SK-N-SH treated with all-trans-retinoic acid at 6 μM for 48 hours (cell line): ENCODE measurements around the gene CCSER1.

Experiments used
- ARNTL ChIP-seq: fragments of 450-650 bp; formaldehyde crosslinking; IDR thresholded peaks from 2 replicates; pipeline ENCODE4 v1.5.0; 2020; ENCODE audit warnings: low read depth, mild to moderate bottlenecking, moderate library complexity, borderline replicate concordance
- ESRRG ChIP-seq: fragments of 250-450 bp; sonication (Bioruptor Pico); IDR thresholded peaks from 2 replicates; pipeline ENCODE4 v1.6.1; 2021; ENCODE audit warnings: mild to moderate bottlenecking
- ISL1 ChIP-seq: fragments of 250-450 bp; sonication (Bioruptor Pico); IDR thresholded peaks from 2 replicates; pipeline ENCODE4 v2.1.2; 2022; ENCODE audit warnings: mild to moderate bottlenecking, moderate library complexity
- PPARA ChIP-seq: fragments of 250-450 bp; sonication (Bioruptor Pico); IDR thresholded peaks from 2 replicates; pipeline ENCODE4 v1.5.0; 2020; ENCODE audit warnings: mild to moderate bottlenecking, borderline replicate concordance
- RARB ChIP-seq: fragments of 250-450 bp; sonication (Bioruptor Pico); IDR thresholded peaks from 2 replicates; pipeline ENCODE4 v1.8.0; 2021; ENCODE audit warnings: mild to moderate bottlenecking, moderate library complexity
- SNAI2 ChIP-seq: fragments of 250-450 bp; sonication (Bioruptor Pico); IDR thresholded peaks from 2 replicates; pipeline ENCODE4 v1.5.0; 2020; ENCODE audit warnings: mild to moderate bottlenecking, moderate library complexity
- TOX ChIP-seq: fragments of 250-450 bp; sonication (Bioruptor Pico); IDR thresholded peaks from 2 replicates; pipeline ENCODE4 v1.8.0; 2021; ENCODE audit warnings: mild to moderate bottlenecking, moderate library complexity, borderline replicate concordance
- TSHZ2 ChIP-seq: fragments of 250-450 bp; sonication (Bioruptor Pico); IDR thresholded peaks from 2 replicates; pipeline ENCODE4 v1.5.0; 2020; ENCODE audit warnings: mild to moderate bottlenecking, moderate library complexity
- ZFP3 ChIP-seq: fragments of 250-450 bp; sonication (Bioruptor Pico); IDR thresholded peaks from 2 replicates; pipeline ENCODE4 v1.5.0; 2020; ENCODE audit warnings: mild to moderate bottlenecking, moderate library complexity
- ZNF565 ChIP-seq: fragments of 450-650 bp; formaldehyde crosslinking; conservative IDR thresholded peaks from 2 replicates; pipeline ENCODE4 v1.5.0; 2020; ENCODE audit warnings: low read depth, mild to moderate bottlenecking, moderate library complexity
- ZNF8 ChIP-seq: fragments of 450-650 bp; formaldehyde crosslinking; IDR thresholded peaks from 2 replicates; pipeline ENCODE4 v1.5.0; 2020; ENCODE audit warnings: mild to moderate bottlenecking, moderate library complexity
- TF ChIP-seq, protein P1 (sequence below): fragments of 250-450 bp; sonication (Bioruptor Pico); IDR thresholded peaks from 2 replicates; pipeline ENCODE4 v1.8.0; 2020; ENCODE audit warnings: mild to moderate bottlenecking, moderate library complexity, borderline replicate concordance
- TF ChIP-seq, protein P2 (sequence below): fragments of 250-450 bp; sonication (Bioruptor Pico); IDR thresholded peaks from 2 replicates; pipeline ENCODE4 v1.5.1; 2021; ENCODE audit warnings: mild to moderate bottlenecking, moderate library complexity
- TF ChIP-seq, protein P3 (sequence below): fragments of 250-450 bp; sonication (Bioruptor Pico); IDR thresholded peaks from 2 replicates; pipeline ENCODE4 v1.8.0; 2021; ENCODE audit warnings: low read depth, mild to moderate bottlenecking, moderate library complexity, borderline replicate concordance

DNA sequence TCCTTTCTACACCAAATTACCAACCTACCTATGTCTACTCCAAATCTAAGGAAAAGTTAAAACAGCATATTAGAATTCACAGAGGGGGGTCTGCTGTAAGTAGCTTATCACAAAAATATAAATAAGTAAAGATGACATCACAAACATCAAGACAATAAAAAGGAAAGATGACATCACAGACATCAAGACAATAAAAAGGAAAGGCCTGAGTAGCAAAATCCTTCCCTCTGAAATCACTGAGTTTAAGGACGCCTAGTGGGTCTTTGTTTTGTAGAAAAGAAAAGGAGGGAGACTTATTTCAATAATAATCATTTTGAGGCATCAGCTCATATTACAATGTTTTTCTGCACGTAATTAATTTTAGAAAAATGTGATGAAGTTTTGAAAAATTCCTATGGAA, 1469.5 kb downstream of the CCSER1 start:
- TF ChIP-seq ISL1 (CRISPR knock-in tag) (no peak), TSHZ2 (CRISPR knock-in tag) (no peak), ZNF8 (no peak), SNAI2 (no peak), ARNTL (CRISPR knock-in tag) (no peak), ZNF565 (CRISPR knock-in tag) (no peak), PPARA (CRISPR knock-in tag) (no peak), TOX (CRISPR knock-in tag) (no peak), ESRRG (CRISPR knock-in tag) (no peak), ZFP3 (CRISPR knock-in tag) (no peak), RARB (CRISPR knock-in tag) (no peak)
- TF ChIP-seq, protein P1, sequence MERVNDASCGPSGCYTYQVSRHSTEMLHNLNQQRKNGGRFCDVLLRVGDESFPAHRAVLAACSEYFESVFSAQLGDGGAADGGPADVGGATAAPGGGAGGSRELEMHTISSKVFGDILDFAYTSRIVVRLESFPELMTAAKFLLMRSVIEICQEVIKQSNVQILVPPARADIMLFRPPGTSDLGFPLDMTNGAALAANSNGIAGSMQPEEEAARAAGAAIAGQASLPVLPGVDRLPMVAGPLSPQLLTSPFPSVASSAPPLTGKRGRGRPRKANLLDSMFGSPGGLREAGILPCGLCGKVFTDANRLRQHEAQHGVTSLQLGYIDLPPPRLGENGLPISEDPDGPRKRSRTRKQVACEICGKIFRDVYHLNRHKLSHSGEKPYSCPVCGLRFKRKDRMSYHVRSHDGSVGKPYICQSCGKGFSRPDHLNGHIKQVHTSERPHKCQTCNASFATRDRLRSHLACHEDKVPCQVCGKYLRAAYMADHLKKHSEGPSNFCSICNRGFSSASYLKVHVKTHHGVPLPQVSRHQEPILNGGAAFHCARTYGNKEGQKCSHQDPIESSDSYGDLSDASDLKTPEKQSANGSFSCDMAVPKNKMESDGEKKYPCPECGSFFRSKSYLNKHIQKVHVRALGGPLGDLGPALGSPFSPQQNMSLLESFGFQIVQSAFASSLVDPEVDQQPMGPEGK (CRISPR knock-in tag), result no peak
- TF ChIP-seq, protein P2, sequence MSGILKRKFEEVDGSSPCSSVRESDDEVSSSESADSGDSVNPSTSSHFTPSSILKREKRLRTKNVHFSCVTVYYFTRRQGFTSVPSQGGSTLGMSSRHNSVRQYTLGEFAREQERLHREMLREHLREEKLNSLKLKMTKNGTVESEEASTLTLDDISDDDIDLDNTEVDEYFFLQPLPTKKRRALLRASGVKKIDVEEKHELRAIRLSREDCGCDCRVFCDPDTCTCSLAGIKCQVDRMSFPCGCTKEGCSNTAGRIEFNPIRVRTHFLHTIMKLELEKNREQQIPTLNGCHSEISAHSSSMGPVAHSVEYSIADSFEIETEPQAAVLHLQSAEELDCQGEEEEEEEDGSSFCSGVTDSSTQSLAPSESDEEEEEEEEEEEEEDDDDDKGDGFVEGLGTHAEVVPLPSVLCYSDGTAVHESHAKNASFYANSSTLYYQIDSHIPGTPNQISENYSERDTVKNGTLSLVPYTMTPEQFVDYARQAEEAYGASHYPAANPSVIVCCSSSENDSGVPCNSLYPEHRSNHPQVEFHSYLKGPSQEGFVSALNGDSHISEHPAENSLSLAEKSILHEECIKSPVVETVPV (CRISPR knock-in tag), result no peak
- TF ChIP-seq, protein P3, sequence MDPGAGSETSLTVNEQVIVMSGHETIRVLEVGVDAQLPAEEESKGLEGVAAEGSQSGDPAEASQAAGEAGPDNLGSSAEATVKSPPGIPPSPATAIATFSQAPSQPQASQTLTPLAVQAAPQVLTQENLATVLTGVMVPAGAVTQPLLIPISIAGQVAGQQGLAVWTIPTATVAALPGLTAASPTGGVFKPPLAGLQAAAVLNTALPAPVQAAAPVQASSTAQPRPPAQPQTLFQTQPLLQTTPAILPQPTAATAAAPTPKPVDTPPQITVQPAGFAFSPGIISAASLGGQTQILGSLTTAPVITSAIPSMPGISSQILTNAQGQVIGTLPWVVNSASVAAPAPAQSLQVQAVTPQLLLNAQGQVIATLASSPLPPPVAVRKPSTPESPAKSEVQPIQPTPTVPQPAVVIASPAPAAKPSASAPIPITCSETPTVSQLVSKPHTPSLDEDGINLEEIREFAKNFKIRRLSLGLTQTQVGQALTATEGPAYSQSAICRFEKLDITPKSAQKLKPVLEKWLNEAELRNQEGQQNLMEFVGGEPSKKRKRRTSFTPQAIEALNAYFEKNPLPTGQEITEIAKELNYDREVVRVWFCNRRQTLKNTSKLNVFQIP (CRISPR knock-in tag), result no peak
